ENCODE measurements around the gene PLCH1. TPM values are rescaled to one million over a fixed set of nuclear protein-coding genes. Genes with fewer than 3 reads are reported as not detected.
A peak's percentile ranks its signal among the peaks of the same experiment; 100 is the strongest.

The PLCH1 gene
- total RNA-seq, 2 experiments from 2014 or later, result 0.03 to 0.20 TPM

GRCh38 chr3:155491696-155492095 is 253.2 kb downstream of the PLCH1 start:
- intact Hi-C loops (cut with DNase I, micrococcal nuclease), result no loop called here
- Mint-ChIP-seq H3K27ac (no peak overlapping the region), H3K4me3 (no peak overlapping the region), H3K4me1 (ENCODE audit: low read depth) (peaks cover 10% of the 10 kb centered on the region), H3K36me3 (ENCODE audit: low read depth) (no peaks in the 10 kb centered on the region), H3K27me3 (no peaks in the 10 kb centered on the region), H3K9me3 (no peaks in the 10 kb centered on the region)
- CTCF ChIA-PET, result no interaction called here
- TF ChIP-seq CTCF (IDR thresholded peaks at IDR 0.05), result no peak
- Histone ChIP-seq H3K36me3 (ENCODE audit: insufficient read depth, low read length) (no peaks in the 10 kb centered on the region), H3K9me3 (ENCODE audit: control insufficient read depth in 1 of 2, insufficient read depth in 1 of 2, low read length in 2 of 2) (no peaks in the 10 kb centered on the region), H3K4me3 (ENCODE audit: low read length) (no peak overlapping the region), H3K27ac (ENCODE audit: low read depth in 1 of 2, low read length in 2 of 2) (no peak overlapping the region), H3K4me1 (ENCODE audit: insufficient read depth, low read length) (no peaks in the 10 kb centered on the region), H3K27me3 (ENCODE audit: control insufficient read depth in 1 of 2, insufficient read depth in 2 of 2, low read length in 2 of 2) (no peaks in the 10 kb centered on the region)
- no peak for DNase-seq
- ATAC-seq (ENCODE audit: poor library complexity), result no peak
- POLR2A ChIA-PET, result no interaction called here

GRCh38 chr3:155488671-155489070 is 256.2 kb downstream of the PLCH1 start:
- CTCF ChIA-PET, result no interaction called here

GRCh38 chr3:155485897-155486296 is 259.0 kb downstream of the PLCH1 start:
- intact Hi-C loops (cut with DNase I, micrococcal nuclease), result no loop called here
- Mint-ChIP-seq H3K27me3 (no peaks in the 10 kb centered on the region), H3K9me3 (no peaks in the 10 kb centered on the region), H3K4me3 (no peak overlapping the region), H3K4me1 (ENCODE audit: low read depth) (peaks cover 10% of the 10 kb centered on the region), H3K27ac (no peak overlapping the region), H3K36me3 (ENCODE audit: low read depth) (no peaks in the 10 kb centered on the region)
- H3K36me3 ChIP-seq (ENCODE audit: insufficient read depth, low read length), result no peaks in the 10 kb centered on the region
- H3K4me1 ChIP-seq (ENCODE audit: insufficient read depth, low read length), result no peaks in the 10 kb centered on the region
- TF ChIP-seq CTCF (IDR thresholded peaks at IDR 0.05), result no peak
- POLR2A ChIA-PET, result no interaction called here
- ATAC-seq (ENCODE audit: poor library complexity) (no peak), DNase-seq (peak in 1 of 14 experiments; percentile 3)
- no peaks in the 10 kb centered on the region for H3K9me3 ChIP-seq (ENCODE audit: control insufficient read depth in 1 of 2, insufficient read depth in 1 of 2, low read length in 2 of 2)
- H3K27ac ChIP-seq (ENCODE audit: low read depth in 1 of 2, low read length in 2 of 2), result no peak overlapping the region
- H3K4me3 ChIP-seq (ENCODE audit: low read length), result no peak overlapping the region
- H3K27me3 ChIP-seq (ENCODE audit: control insufficient read depth in 1 of 2, insufficient read depth in 2 of 2, low read length in 2 of 2), result no peaks in the 10 kb centered on the region
- CTCF ChIA-PET, result no interaction called here

More at GRCh38 chr3:155488671-155489070, 256.2 kb downstream of the PLCH1 start:
- Histone ChIP-seq H3K27ac (ENCODE audit: low read depth in 1 of 2, low read length in 2 of 2) (no peak overlapping the region), H3K4me3 (ENCODE audit: low read length) (no peak overlapping the region), H3K4me1 (ENCODE audit: insufficient read depth, low read length) (no peaks in the 10 kb centered on the region), H3K36me3 (ENCODE audit: insufficient read depth, low read length) (no peaks in the 10 kb centered on the region), H3K9me3 (ENCODE audit: control insufficient read depth in 1 of 2, insufficient read depth in 1 of 2, low read length in 2 of 2) (no peaks in the 10 kb centered on the region), H3K27me3 (ENCODE audit: control insufficient read depth in 1 of 2, insufficient read depth in 2 of 2, low read length in 2 of 2) (no peaks in the 10 kb centered on the region)
- POLR2A ChIA-PET, result no interaction called here
- DNase-seq, result no peak
- Mint-ChIP-seq H3K27ac (no peak overlapping the region), H3K4me3 (no peak overlapping the region), H3K4me1 (ENCODE audit: low read depth) (peaks cover 11% of the 10 kb centered on the region), H3K27me3 (no peaks in the 10 kb centered on the region), H3K9me3 (no peaks in the 10 kb centered on the region), H3K36me3 (ENCODE audit: low read depth) (no peaks in the 10 kb centered on the region)
- intact Hi-C loops (cut with DNase I, micrococcal nuclease), result no loop called here
- no peak for TF ChIP-seq CTCF (IDR thresholded peaks at IDR 0.05)
- no peak for ATAC-seq (ENCODE audit: poor library complexity)

Data from CD4-positive, alpha-beta T cell (primary cell).